Nephron (organoid): ENCODE measurements around the gene RPS6KC1.
A peak's percentile ranks its signal among the peaks of the same experiment; 100 is the strongest.
"Not testable (repeated sequence)": the region's sequence is repeated elsewhere in the genome, so short reads cannot be mapped to it uniquely, and the experiment has no call there.

Source experiments
- H3K27ac Mint-ChIP-seq, 3 experiments: 2 replicates each; pipeline ENCODE4 v1.8.0; 2020; ENCODE audit warnings: mixed read lengths in 3 of 3, mild to moderate bottlenecking in 2 of 3, moderate library complexity in 1 of 3
- H3K27me3 Mint-ChIP-seq: 2 replicates; pipeline ENCODE4 v1.8.0; 2021; ENCODE audit warnings: low read depth, mild to moderate bottlenecking, moderate library complexity, mixed read lengths
- H3K36me3 Mint-ChIP-seq: 2 replicates; pipeline ENCODE4 v1.8.0; 2020; ENCODE audit warnings: low read depth, mixed read lengths
- H3K4me1 Mint-ChIP-seq: 2 replicates; pipeline ENCODE4 v1.8.0; 2020; ENCODE audit warnings: mixed read lengths
- H3K4me3 Mint-ChIP-seq, 3 experiments: 2 replicates each; pipeline ENCODE4 v1.8.0; 2020; ENCODE audit warnings: mild to moderate bottlenecking in 3 of 3, mixed read lengths in 3 of 3, moderate library complexity in 2 of 3
- H3K9me3 Mint-ChIP-seq: 2 replicates; pipeline ENCODE4 v1.8.0; 2020; ENCODE audit warnings: mixed read lengths
- TF ChIP-seq, protein P1 (sequence below), 3 experiments: fragments of 200-600 bp; sonication (generic); IDR thresholded peaks; one replicate each; pipeline ENCODE4 v1.5.0; 2021; ENCODE audit warnings: antibody characterized with exemption in 3 of 3; ENCODE audit not compliant: unreplicated experiment in 3 of 3

The RPS6KC1 gene

DNA sequence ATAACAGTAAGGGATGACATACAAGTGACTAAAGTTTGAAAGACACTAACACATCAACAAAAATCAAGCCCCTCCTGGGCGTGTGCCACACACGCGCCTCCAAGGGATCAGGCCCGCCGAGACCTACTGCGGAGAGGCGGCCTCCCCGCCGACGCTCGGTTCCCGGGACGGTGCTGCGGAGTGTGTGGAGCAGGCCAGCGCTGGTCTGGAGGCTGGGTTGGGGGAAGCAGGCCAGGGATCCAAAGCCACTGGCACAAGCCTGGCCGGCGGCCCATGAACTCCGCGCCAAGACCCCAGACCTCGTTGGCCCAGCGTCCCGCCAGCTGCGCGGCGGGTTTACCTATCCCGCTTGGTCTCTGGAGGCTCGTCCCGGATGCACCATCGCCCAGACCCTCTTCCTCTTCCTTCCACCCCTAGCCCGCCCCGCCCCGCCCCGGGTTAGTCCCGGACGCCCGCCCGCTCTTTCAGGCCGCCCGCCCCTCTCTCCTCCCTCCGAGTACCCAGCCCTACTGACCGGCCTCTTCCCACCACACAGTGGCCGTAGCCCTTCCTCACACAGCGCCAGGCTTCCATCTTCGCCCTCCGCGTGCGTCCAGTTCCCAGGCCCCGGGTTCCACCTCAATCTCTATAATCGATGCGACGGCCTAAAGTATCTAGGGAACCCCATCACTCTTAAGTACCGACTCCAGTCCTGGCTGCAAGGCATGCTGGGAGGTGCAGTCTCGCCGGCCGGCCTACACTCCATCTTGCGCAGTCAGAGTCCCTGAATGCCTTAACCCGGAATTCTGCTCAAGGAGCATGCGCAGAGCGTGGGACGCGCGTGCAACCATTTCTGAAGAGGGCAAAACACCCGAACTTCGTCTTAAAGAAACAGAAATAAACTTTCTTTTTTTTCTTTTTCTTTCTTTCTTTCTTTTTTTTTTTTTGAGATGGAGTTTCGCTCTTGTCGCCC is 35.7 kb upstream of the RPS6KC1 start, which contains the start of gene ANGEL2:
ANGEL2 (minus strand) TSS at position 769 of the 952 bp plus-strand sequence; CDS start at position 573, 196 bp downstream.
- peak within 1 kb of the TSS; percentile 96 to 100 (median 99) for H3K27ac Mint-ChIP-seq
- TF ChIP-seq, protein P1, sequence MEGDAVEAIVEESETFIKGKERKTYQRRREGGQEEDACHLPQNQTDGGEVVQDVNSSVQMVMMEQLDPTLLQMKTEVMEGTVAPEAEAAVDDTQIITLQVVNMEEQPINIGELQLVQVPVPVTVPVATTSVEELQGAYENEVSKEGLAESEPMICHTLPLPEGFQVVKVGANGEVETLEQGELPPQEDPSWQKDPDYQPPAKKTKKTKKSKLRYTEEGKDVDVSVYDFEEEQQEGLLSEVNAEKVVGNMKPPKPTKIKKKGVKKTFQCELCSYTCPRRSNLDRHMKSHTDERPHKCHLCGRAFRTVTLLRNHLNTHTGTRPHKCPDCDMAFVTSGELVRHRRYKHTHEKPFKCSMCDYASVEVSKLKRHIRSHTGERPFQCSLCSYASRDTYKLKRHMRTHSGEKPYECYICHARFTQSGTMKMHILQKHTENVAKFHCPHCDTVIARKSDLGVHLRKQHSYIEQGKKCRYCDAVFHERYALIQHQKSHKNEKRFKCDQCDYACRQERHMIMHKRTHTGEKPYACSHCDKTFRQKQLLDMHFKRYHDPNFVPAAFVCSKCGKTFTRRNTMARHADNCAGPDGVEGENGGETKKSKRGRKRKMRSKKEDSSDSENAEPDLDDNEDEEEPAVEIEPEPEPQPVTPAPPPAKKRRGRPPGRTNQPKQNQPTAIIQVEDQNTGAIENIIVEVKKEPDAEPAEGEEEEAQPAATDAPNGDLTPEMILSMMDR (IDR thresholded peaks at IDR 0.05; ENCODE audit: unreplicated experiment in 3 of 3) = no peak
- H3K27me3 Mint-ChIP-seq = no peaks in the 10 kb centered on the region

DNA sequence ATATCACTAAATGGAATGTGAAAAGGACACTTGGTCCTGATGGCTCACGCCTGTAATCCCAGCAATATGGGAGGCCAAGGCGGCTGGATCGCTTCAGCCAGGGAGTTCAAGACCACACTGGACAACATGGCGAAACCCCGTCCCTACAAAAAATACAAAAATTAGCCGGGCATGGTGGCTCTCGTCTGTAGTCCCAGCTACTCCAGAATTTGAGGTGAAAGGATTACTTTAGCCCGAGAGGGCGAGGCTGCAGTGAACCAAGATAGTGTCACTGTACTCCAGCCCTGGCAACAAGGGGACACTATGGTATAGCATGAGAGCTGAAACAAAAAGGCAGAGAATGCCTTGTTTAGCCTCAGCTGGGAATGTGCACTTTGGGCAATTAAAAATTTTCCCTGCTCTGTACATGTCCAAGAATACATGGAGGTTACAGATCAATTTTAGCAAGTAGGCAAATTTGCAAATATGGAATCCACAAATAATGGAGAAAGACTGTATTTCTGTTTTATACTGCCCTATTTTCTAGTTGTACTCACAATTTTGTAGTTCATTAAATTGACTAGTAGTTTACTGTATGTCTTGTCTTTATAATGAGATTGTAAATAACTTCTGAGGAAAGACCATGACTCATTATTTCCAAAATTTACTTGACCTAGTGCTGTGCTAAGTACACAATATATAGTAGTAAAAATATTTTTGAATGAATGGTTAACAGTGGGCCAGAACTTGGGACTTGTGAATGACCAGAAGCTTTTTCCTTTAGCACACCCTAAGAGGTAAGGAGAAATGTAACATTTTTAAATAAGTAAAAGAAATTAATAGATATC is 33.4 kb upstream of the RPS6KC1 start:
- Mint-ChIP-seq H3K4me3 (peak overlapping the region in 1 of 3 experiments; percentile 23), H3K27ac (peak overlapping the region in 1 of 3 experiments; percentile 70), H3K4me1 (peaks cover 16% of the 10 kb centered on the region), H3K36me3 (peaks cover 8% of the 10 kb centered on the region), H3K9me3 (no peaks in the 10 kb centered on the region), H3K27me3 (no peaks in the 10 kb centered on the region)
- TF ChIP-seq, protein P1 (IDR thresholded peaks at IDR 0.05; ENCODE audit: unreplicated experiment in 3 of 3) = no peak

More for the DNA sequence above, 35.7 kb upstream of the RPS6KC1 start, which contains the start of gene ANGEL2:
- H3K36me3 Mint-ChIP-seq = peaks cover 24% of the 10 kb centered on the region
- peaks cover 20% of the 10 kb centered on the region for H3K4me1 Mint-ChIP-seq
- no peaks in the 10 kb centered on the region for H3K9me3 Mint-ChIP-seq
- peak within 1 kb of the TSS; percentile 94 to 97 (median 96) for H3K4me3 Mint-ChIP-seq

DNA sequence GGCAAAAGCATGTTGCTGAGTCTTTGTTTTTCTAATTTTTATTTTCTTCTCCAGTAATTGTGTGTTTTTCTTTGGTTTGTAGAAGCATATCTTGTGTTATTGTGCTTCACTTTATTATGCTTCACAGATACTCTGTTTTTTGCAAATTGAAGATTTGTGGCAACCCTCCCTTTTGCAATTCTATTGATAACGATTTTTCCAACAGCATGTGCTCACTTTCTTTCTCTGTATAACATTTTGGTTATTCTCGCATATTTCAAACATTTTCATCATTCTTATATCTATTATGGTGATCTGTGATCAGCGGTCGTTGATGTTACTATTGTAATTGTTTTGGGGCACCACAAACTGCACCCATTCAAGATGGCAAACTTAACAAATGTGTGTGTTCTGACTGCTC is 31.6 kb upstream of the RPS6KC1 start:
- no peaks in the 10 kb centered on the region for H3K27me3 Mint-ChIP-seq
- H3K9me3 Mint-ChIP-seq = no peaks in the 10 kb centered on the region
- no peaks in the 10 kb centered on the region for H3K36me3 Mint-ChIP-seq
- H3K4me1 Mint-ChIP-seq = peaks cover 4% of the 10 kb centered on the region
- H3K4me3 Mint-ChIP-seq = no peak overlapping the region
- H3K27ac Mint-ChIP-seq = no peak overlapping the region
- TF ChIP-seq, protein P1 (IDR thresholded peaks at IDR 0.05; ENCODE audit: unreplicated experiment in 3 of 3) = no peak

DNA sequence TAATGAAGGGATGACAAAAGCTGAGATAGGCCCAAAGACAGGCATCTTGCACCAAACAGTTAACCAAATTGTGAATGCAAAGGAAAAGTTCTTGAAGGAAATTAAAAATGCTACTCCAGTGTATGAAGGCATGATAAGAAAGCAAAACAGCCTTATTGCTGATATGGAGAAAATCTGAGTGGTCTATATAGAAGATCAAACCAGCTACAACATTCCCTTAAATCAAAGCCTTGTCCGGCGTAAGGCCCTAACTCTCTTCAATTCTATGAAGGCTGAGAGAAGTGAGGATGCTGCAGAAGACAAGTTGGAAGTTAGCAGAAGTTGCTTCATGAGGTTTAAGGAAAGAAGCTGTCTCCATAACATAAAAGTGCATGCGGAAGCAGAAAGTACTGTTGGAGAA is 31.0 kb upstream of the RPS6KC1 start:
- H3K27ac Mint-ChIP-seq = no peak overlapping the region
- TF ChIP-seq, protein P1 (IDR thresholded peaks at IDR 0.05; ENCODE audit: unreplicated experiment in 3 of 3) = no peak
- no peaks in the 10 kb centered on the region for H3K36me3 Mint-ChIP-seq
- no peaks in the 10 kb centered on the region for H3K9me3 Mint-ChIP-seq
- H3K4me1 Mint-ChIP-seq = no peaks in the 10 kb centered on the region
- H3K27me3 Mint-ChIP-seq = no peaks in the 10 kb centered on the region
- no peak overlapping the region for H3K4me3 Mint-ChIP-seq

DNA sequence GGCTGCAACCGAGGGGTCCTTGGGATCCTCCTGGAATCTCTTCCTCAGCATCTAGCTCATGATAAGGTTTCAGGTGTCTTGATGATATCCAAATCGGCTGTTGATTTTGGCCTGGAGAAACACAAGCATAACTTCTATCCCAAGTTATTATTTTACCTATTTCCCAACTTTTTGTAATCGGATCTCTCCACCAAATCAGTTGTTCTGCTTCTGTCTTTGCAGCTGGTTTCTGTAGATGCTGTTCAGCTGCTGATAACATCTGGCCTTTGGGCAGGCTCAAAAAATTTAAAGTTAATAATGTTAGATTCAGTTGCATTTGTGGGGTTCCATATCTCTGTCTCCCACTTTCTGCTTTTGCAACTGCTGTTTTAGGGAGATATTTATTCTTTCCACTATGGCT is 24.0 kb upstream of the RPS6KC1 start:
- H3K4me3 Mint-ChIP-seq, H3K36me3 Mint-ChIP-seq, H3K9me3 Mint-ChIP-seq, H3K27ac Mint-ChIP-seq, H3K4me1 Mint-ChIP-seq, H3K27me3 Mint-ChIP-seq: not testable (repeated sequence)

DNA sequence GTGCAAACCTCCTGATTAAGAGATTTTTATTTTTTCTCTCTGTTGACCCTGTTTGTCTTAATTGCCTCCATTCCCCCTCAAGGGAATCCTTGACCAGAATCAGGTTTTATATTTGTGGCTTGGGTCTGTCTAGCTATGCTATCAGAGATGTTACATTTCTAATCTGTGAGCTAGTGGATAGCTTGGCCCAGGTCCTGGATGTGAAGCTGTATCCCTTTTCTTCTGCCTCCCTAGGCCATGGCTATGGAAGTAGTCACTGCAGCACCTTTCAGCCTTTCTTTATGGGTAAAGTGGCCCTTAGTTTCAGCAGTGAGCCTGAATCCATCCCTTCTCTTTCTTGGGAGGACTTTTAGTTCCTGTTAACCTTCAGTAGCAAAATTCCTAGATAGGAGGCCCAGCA is 18.4 kb upstream of the RPS6KC1 start:
- Mint-ChIP-seq H3K9me3 (no peaks in the 10 kb centered on the region), H3K27ac (no peak overlapping the region), H3K36me3 (no peaks in the 10 kb centered on the region), H3K27me3 (no peaks in the 10 kb centered on the region), H3K4me1 (no peaks in the 10 kb centered on the region), H3K4me3 (no peak overlapping the region)
- TF ChIP-seq, protein P1 (IDR thresholded peaks at IDR 0.05; ENCODE audit: unreplicated experiment in 3 of 3) = no peak
